Spinal cord (tissue), 10 donors: ENCODE data around the gene ADNP2. TPM values are rescaled to one million over a fixed set of nuclear protein-coding genes. Genes with fewer than 3 reads are reported as not detected.

ENCODE experiments used
- DNase-seq, 6 donors: peaks; one replicate each; pipeline versions ENCODE4 v3.0.0 to v3.0.0-alpha.2; 2013 to 2015; ENCODE audit warnings: low spot score in 6 of 6, low read depth in 4 of 6
- H3K27ac ChIP-seq: one replicate; pipeline ENCODE4 v1.5.1; 2013; ENCODE audit warnings: low read depth, low read length, control low read depth
- H3K27me3 ChIP-seq: one replicate; pipeline ENCODE4 v1.6.1; 2013; ENCODE audit warnings: low read length; ENCODE audit not compliant: control insufficient read depth, insufficient read depth
- H3K36me3 ChIP-seq: one replicate; pipeline ENCODE4 v1.6.1; 2013; ENCODE audit warnings: low read length; ENCODE audit not compliant: control insufficient read depth, insufficient read depth
- H3K4me1 ChIP-seq: one replicate; pipeline ENCODE4 v1.6.1; 2013; ENCODE audit warnings: low read length; ENCODE audit not compliant: control insufficient read depth, insufficient read depth
- H3K4me3 ChIP-seq: one replicate; pipeline ENCODE4 v1.5.1; 2013; ENCODE audit warnings: low read depth, low read length, control low read depth
- H3K9me3 ChIP-seq: one replicate; pipeline ENCODE4 v1.6.1; 2013; ENCODE audit warnings: low read length; ENCODE audit not compliant: control insufficient read depth, insufficient read depth
- WGBS: methylation state at CpG from one replicate; pipeline ENCODE4 v1.1.5; 2013; ENCODE audit warnings: missing lambda C conversion rate; ENCODE audit not compliant: insufficient coverage; 5-methylcytosine and 5-hydroxymethylcytosine counted together
- polyA plus RNA-seq, 2 donors: library from polyadenylated mRNA; unstranded; fragments of 120-200 nt; gene quantifications; one replicate each; pipeline ENCODE4 v1.2.1, GENCODE V29; 2013; ENCODE audit not compliant: insufficient read length in 2 of 2
- total RNA-seq, 2 donors: library from RNA; depleted of rRNA in 1 of 2; stranded (reverse); fragments of 120-200 nt in 1 of 2; fragments of >200 nt in 1 of 2; gene quantifications; one replicate each; pipeline versions ENCODE4 v1.2.3 to v1.2.4, GENCODE V29; 2013 to 2014
- donor health status: healthy.

Gene ADNP2
- total and polyA plus RNA-seq, 4 donors, result 13.9 to 18.9 (median 16.5) TPM

GRCh38 chr18:80136679-80137078 lies 27.6 kb downstream of the ADNP2 start:
- H3K4me1 ChIP-seq, result no peaks in the 10 kb centered on the region
- H3K27ac ChIP-seq, result no peak overlapping the region
- H3K36me3 ChIP-seq, result peaks cover 42% of the 10 kb centered on the region
- H3K27me3 ChIP-seq, result no peaks in the 10 kb centered on the region
- DNase-seq, result no peak
- no peak overlapping the region for H3K4me3 ChIP-seq
- H3K9me3 ChIP-seq, result no peaks in the 10 kb centered on the region
- WGBS, result 85% methylated on average over 8 of the region's 8 CpGs

GRCh38 chr18:80137137-80137536 lies 28.1 kb downstream of the ADNP2 start:
- Histone ChIP-seq H3K27ac (no peak overlapping the region), H3K9me3 (no peaks in the 10 kb centered on the region), H3K4me1 (no peaks in the 10 kb centered on the region), H3K27me3 (no peaks in the 10 kb centered on the region), H3K4me3 (no peak overlapping the region), H3K36me3 (peaks cover 42% of the 10 kb centered on the region)
- 95% methylated on average over 14 of the region's 14 CpGs for WGBS
- no peak for DNase-seq

- no peaks in the 10 kb centered on the region for H3K4me1 ChIP-seq
- DNase-seq, result no peak
- H3K9me3 ChIP-seq, result no peaks in the 10 kb centered on the region
- 78% methylated on average over 12 of the region's 12 CpGs for WGBS
- no peak overlapping the region for H3K27ac ChIP-seq
- H3K4me3 ChIP-seq, result no peak overlapping the region
- peaks cover 37% of the 10 kb centered on the region for H3K36me3 ChIP-seq
- no peaks in the 10 kb centered on the region for H3K27me3 ChIP-seq
These were observed 28.9 kb downstream of the ADNP2 start for GRCh38 chr18:80137976-80138375.

GRCh38 chr18:80140455-80140985 lies 31.5 kb downstream of the ADNP2 start:
- no peaks in the 10 kb centered on the region for H3K9me3 ChIP-seq
- H3K4me1 ChIP-seq, result no peaks in the 10 kb centered on the region
- DNase-seq, result no peak
- H3K36me3 ChIP-seq, result peaks cover 28% of the 10 kb centered on the region
- no peak overlapping the region for H3K27ac ChIP-seq
- no peak overlapping the region for H3K4me3 ChIP-seq
- WGBS, result 70% methylated on average over 2 of the region's 5 CpGs
- H3K27me3 ChIP-seq, result no peaks in the 10 kb centered on the region

- Histone ChIP-seq H3K9me3 (no peaks in the 10 kb centered on the region), H3K4me3 (no peak overlapping the region), H3K27ac (no peak overlapping the region), H3K4me1 (peaks cover 13% of the 10 kb centered on the region), H3K36me3 (peaks cover 11% of the 10 kb centered on the region), H3K27me3 (no peaks in the 10 kb centered on the region)
- WGBS, result no CpG with 5 or more reads among the region's 2 CpGs
- DNase-seq, result peak in 1 of 6 donors; percentile 20
These were observed 34.8 kb downstream of the ADNP2 start for GRCh38 chr18:80143881-80144280.

- H3K36me3 ChIP-seq, result peaks cover 13% of the 10 kb centered on the region
- no peaks in the 10 kb centered on the region for H3K9me3 ChIP-seq
- H3K4me1 ChIP-seq, result peaks cover 15% of the 10 kb centered on the region
- DNase-seq, result no peak
- 88% methylated on average over 2 of the region's 5 CpGs for WGBS
- H3K27ac ChIP-seq, result no peak overlapping the region
- no peaks in the 10 kb centered on the region for H3K27me3 ChIP-seq
- H3K4me3 ChIP-seq, result no peak overlapping the region
These were observed 36.2 kb downstream of the ADNP2 start for GRCh38 chr18:80145196-80145804.

GRCh38 chr18:80147037-80147417 lies 38.0 kb downstream of the ADNP2 start:
- no peaks in the 10 kb centered on the region for H3K9me3 ChIP-seq
- no peak overlapping the region for H3K27ac ChIP-seq

GRCh38 chr18:80147418-80148325 lies 38.6 kb downstream of the ADNP2 start:
- 34% methylated on average over 51 of the region's 52 CpGs for WGBS
- H3K4me3 ChIP-seq, result peak overlapping the region; percentile 70
- DNase-seq, result peak; percentile 62 to 95 (median 78)
- H3K4me1 ChIP-seq, result peaks cover 15% of the 10 kb centered on the region
- H3K27me3 ChIP-seq, result no peaks in the 10 kb centered on the region
- H3K27ac ChIP-seq, result peak overlapping the region; percentile 79
- no peaks in the 10 kb centered on the region for H3K9me3 ChIP-seq
- peaks cover 16% of the 10 kb centered on the region for H3K36me3 ChIP-seq

More at GRCh38 chr18:80147037-80147417, 38.0 kb downstream of the ADNP2 start:
- peaks cover 16% of the 10 kb centered on the region for H3K36me3 ChIP-seq
- DNase-seq, result no peak
- H3K4me1 ChIP-seq, result peaks cover 15% of the 10 kb centered on the region
- peak overlapping the region; percentile 70 for H3K4me3 ChIP-seq
- H3K27me3 ChIP-seq, result no peaks in the 10 kb centered on the region
- 44% methylated on average over 12 of the region's 12 CpGs for WGBS

- H3K36me3 ChIP-seq, result peaks cover 16% of the 10 kb centered on the region
- peak overlapping the region; percentile 70 for H3K4me3 ChIP-seq
- H3K27ac ChIP-seq, result peak overlapping the region; percentile 79
- DNase-seq, result no peak
- 51% methylated on average over 24 of the region's 34 CpGs for WGBS
- H3K4me1 ChIP-seq, result peaks cover 15% of the 10 kb centered on the region
- no peaks in the 10 kb centered on the region for H3K27me3 ChIP-seq
- no peaks in the 10 kb centered on the region for H3K9me3 ChIP-seq
These were observed 39.5 kb downstream of the ADNP2 start for GRCh38 chr18:80148326-80149199.
